Mesenchymal stem cell (in vitro differentiated cells and primary cell): ENCODE data around the gene ATOSA.

Source experiments
- DNase-seq: peaks from one replicate; pipeline ENCODE4 v3.0.0-alpha.2; 2013
- H2AFZ ChIP-seq: one replicate; pipeline ENCODE4 v1.6.1; 2013; ENCODE audit warnings: low read depth, mild to moderate bottlenecking, control low read depth, inconsistent platforms, low read length, moderate library complexity
- H2AK5ac ChIP-seq: 2 replicates; pipeline ENCODE4 v1.6.1; 2013; ENCODE audit warnings: low read length, moderate library complexity, mild to moderate bottlenecking, inconsistent platforms; ENCODE audit not compliant: severe bottlenecking
- H2BK120ac ChIP-seq: one replicate; pipeline ENCODE4 v1.6.1; 2013; ENCODE audit warnings: low read depth, mild to moderate bottlenecking, inconsistent platforms, low read length, moderate library complexity
- H2BK12ac ChIP-seq, 2 experiments: one replicate each; pipeline ENCODE4 v1.6.1; 2013; ENCODE audit warnings: inconsistent platforms in 2 of 2, low read length in 2 of 2, mild to moderate bottlenecking in 2 of 2, moderate library complexity in 2 of 2, control low read depth in 1 of 2
- H2BK15ac ChIP-seq: one replicate; pipeline ENCODE4 v1.6.1; 2013; ENCODE audit warnings: mild to moderate bottlenecking, low read depth, inconsistent platforms; ENCODE audit not compliant: poor library complexity, severe bottlenecking
- H2BK5ac ChIP-seq: 2 replicates; pipeline ENCODE4 v1.6.1; 2013; ENCODE audit warnings: low read depth, mild to moderate bottlenecking, low read length, control low read depth, inconsistent platforms; ENCODE audit not compliant: poor library complexity, severe bottlenecking
- H3K14ac ChIP-seq, 2 experiments: one replicate each; pipeline ENCODE4 v1.6.1; 2013; ENCODE audit warnings: inconsistent platforms in 2 of 2, low read length in 2 of 2, control low read depth in 1 of 2, mild to moderate bottlenecking in 1 of 2, moderate library complexity in 1 of 2
- H3K18ac ChIP-seq, 2 experiments: one replicate each; pipeline ENCODE4 v1.6.1; 2013; ENCODE audit warnings: inconsistent platforms in 2 of 2, low read length in 2 of 2, control low read depth in 1 of 2, low read depth in 1 of 2, mild to moderate bottlenecking in 1 of 2
- H3K23ac ChIP-seq, 2 experiments: one replicate each; pipeline ENCODE4 v1.6.1; 2013; ENCODE audit warnings: inconsistent platforms in 2 of 2, low read length in 2 of 2, mild to moderate bottlenecking in 2 of 2, moderate library complexity in 2 of 2, control low read depth in 1 of 2
- H3K27ac ChIP-seq: 2 replicates; pipeline ENCODE4 v1.5.1; 2013; ENCODE audit warnings: mild to moderate bottlenecking, moderate library complexity, low read length, control low read depth, inconsistent platforms; ENCODE audit not compliant: poor library complexity, severe bottlenecking
- H3K27me3 ChIP-seq, 2 experiments: 2 replicates each; pipeline versions ENCODE4 v1.6.1 to v1.7.0; 2013; ENCODE audit warnings: low read length in 2 of 2, mild to moderate bottlenecking in 2 of 2, moderate library complexity in 2 of 2, control low read depth in 1 of 2, inconsistent platforms in 1 of 2; ENCODE audit not compliant: control insufficient read depth in 1 of 2, insufficient read depth in 1 of 2
- H3K36me3 ChIP-seq, 2 experiments: 2 replicates each; pipeline versions ENCODE4 v1.6.1 to v1.7.0; 2013; ENCODE audit warnings: low read length in 2 of 2, control low read depth in 1 of 2, inconsistent platforms in 1 of 2, low read depth in 1 of 2, mild to moderate bottlenecking in 1 of 2; ENCODE audit not compliant: insufficient read depth in 2 of 2, control insufficient read depth in 1 of 2
- H3K4ac ChIP-seq, 2 experiments: one replicate each; pipeline ENCODE4 v1.6.1; 2013; ENCODE audit warnings: inconsistent platforms in 2 of 2, low read length in 2 of 2, mild to moderate bottlenecking in 2 of 2, moderate library complexity in 2 of 2, control low read depth in 1 of 2, low read depth in 1 of 2
- H3K4me1 ChIP-seq: 2 replicates; pipeline ENCODE4 v1.6.1; 2013; ENCODE audit warnings: low read depth, low read length, control low read depth; ENCODE audit not compliant: control insufficient read depth, insufficient read depth
- H3K4me2 ChIP-seq: 2 replicates; pipeline ENCODE4 v1.6.1; 2013; ENCODE audit warnings: low read length, mild to moderate bottlenecking, inconsistent platforms; ENCODE audit not compliant: poor library complexity, severe bottlenecking
- H3K4me3 ChIP-seq, 2 experiments: 2 replicates each; pipeline versions ENCODE4 v1.5.1 to v1.7.0; 2013; ENCODE audit warnings: low read length in 2 of 2, mild to moderate bottlenecking in 2 of 2, control low read depth in 1 of 2, low read depth in 1 of 2; ENCODE audit not compliant: insufficient read depth in 1 of 2
- H3K79me1 ChIP-seq: replicated peaks from 2 replicates; pipeline ENCODE4 v1.6.1; 2013; ENCODE audit warnings: mild to moderate bottlenecking, control low read depth, low read length, inconsistent platforms; ENCODE audit not compliant: poor library complexity, severe bottlenecking
- H3K9ac ChIP-seq: 2 replicates; pipeline ENCODE4 v1.7.0; 2013; ENCODE audit warnings: mild to moderate bottlenecking, low read length, moderate library complexity
- H3K9me3 ChIP-seq: 2 replicates; pipeline ENCODE4 v1.7.0; 2013; ENCODE audit warnings: mild to moderate bottlenecking, low read length; ENCODE audit not compliant: control insufficient read depth
- H4K8ac ChIP-seq: one replicate; pipeline ENCODE4 v1.6.1; 2013; ENCODE audit warnings: inconsistent platforms, mild to moderate bottlenecking, low read length, moderate library complexity
- H4K91ac ChIP-seq: one replicate; pipeline ENCODE4 v1.6.1; 2013; ENCODE audit warnings: mild to moderate bottlenecking, low read length, inconsistent platforms
- WGBS: methylation state at CpG from one replicate; pipeline ENCODE4 v1.1.7; 2013; ENCODE audit warnings: mixed read lengths; 5-methylcytosine and 5-hydroxymethylcytosine counted together

ATOSA gene

GRCh38 chr15:52672661-52673060, 6.5 kb downstream of the ATOSA start:
- Histone ChIP-seq H2AFZ (no peak overlapping the region), H3K4me1 (no peaks in the 10 kb centered on the region), H2BK15ac (no peak overlapping the region), H3K27me3 (no peaks in the 10 kb centered on the region), H3K4me2 (no peak overlapping the region), H2BK5ac (no peak overlapping the region), H3K9me3 (no peaks in the 10 kb centered on the region), H3K18ac (no peak overlapping the region), H3K36me3 (peaks cover 3 to 95% of the 10 kb centered on the region in 2 experiments), H2BK120ac (no peak overlapping the region), H4K91ac (no peak overlapping the region), H3K23ac (no peak overlapping the region), H3K27ac (no peak overlapping the region), H4K8ac (no peak overlapping the region), H2AK5ac (no peak overlapping the region), H3K9ac (no peak overlapping the region), H3K4me3 (no peak overlapping the region), H3K4ac (no peak overlapping the region), H3K14ac (no peak overlapping the region), H2BK12ac (no peak overlapping the region), H3K79me1 (peaks cover 12% of the 10 kb centered on the region)
- no peak for DNase-seq
- 95% methylated on average over 1 of the region's 1 CpG for WGBS

GRCh38 chr15:52670087-52670486, 9.1 kb downstream of the ATOSA start:
- Histone ChIP-seq H3K4me3 (no peak overlapping the region), H3K9ac (no peak overlapping the region), H3K27me3 (no peaks in the 10 kb centered on the region), H3K4me2 (no peak overlapping the region), H4K91ac (no peak overlapping the region), H2BK5ac (no peak overlapping the region), H3K79me1 (peaks cover 15% of the 10 kb centered on the region), H3K4me1 (no peaks in the 10 kb centered on the region), H2BK12ac (no peak overlapping the region), H2AK5ac (no peak overlapping the region), H3K23ac (no peak overlapping the region), H3K9me3 (no peaks in the 10 kb centered on the region), H2AFZ (no peak overlapping the region), H3K36me3 (peaks cover 0 to 98% of the 10 kb centered on the region in 2 experiments), H4K8ac (no peak overlapping the region), H2BK120ac (no peak overlapping the region), H3K18ac (no peak overlapping the region), H3K27ac (no peak overlapping the region), H3K14ac (no peak overlapping the region), H2BK15ac (no peak overlapping the region), H3K4ac (no peak overlapping the region)
- WGBS = 98% methylated on average over 3 of the region's 5 CpGs
- DNase-seq = no peak

GRCh38 chr15:52668133-52668532, 11.1 kb downstream of the ATOSA start:
- no peak overlapping the region for H3K4me3 ChIP-seq
- no peak overlapping the region for H2AK5ac ChIP-seq
- H3K18ac ChIP-seq = no peak overlapping the region
- no peak overlapping the region for H3K14ac ChIP-seq
- H3K36me3 ChIP-seq = peaks cover 6 to 98% of the 10 kb centered on the region in 2 experiments
- no peak overlapping the region for H2AFZ ChIP-seq
- H3K9me3 ChIP-seq = no peaks in the 10 kb centered on the region
- no peak overlapping the region for H3K9ac ChIP-seq
- H2BK12ac ChIP-seq = no peak overlapping the region
- H3K23ac ChIP-seq = no peak overlapping the region
- no peak overlapping the region for H2BK5ac ChIP-seq
- H3K4me1 ChIP-seq = no peaks in the 10 kb centered on the region
- no peak overlapping the region for H3K4me2 ChIP-seq
- no peak for DNase-seq
- H3K79me1 ChIP-seq = peaks cover 19% of the 10 kb centered on the region
- WGBS = 93% methylated on average over 3 of the region's 4 CpGs
- H4K91ac ChIP-seq = no peak overlapping the region
- no peak overlapping the region for H3K27ac ChIP-seq
- H3K27me3 ChIP-seq = no peaks in the 10 kb centered on the region
- no peak overlapping the region for H2BK15ac ChIP-seq
- H3K4ac ChIP-seq = no peak overlapping the region
- H4K8ac ChIP-seq = no peak overlapping the region
- no peak overlapping the region for H2BK120ac ChIP-seq

- no peak overlapping the region for H4K8ac ChIP-seq
- 100% methylated on average over 2 of the region's 3 CpGs for WGBS
These were observed 11.6 kb downstream of the ATOSA start for GRCh38 chr15:52667597-52667996.

More at GRCh38 chr15:52667597-52667996, 11.6 kb downstream of the ATOSA start:
- H3K4ac ChIP-seq = no peak overlapping the region
- no peak overlapping the region for H2BK15ac ChIP-seq
- H3K9ac ChIP-seq = no peak overlapping the region
- H2BK120ac ChIP-seq = no peak overlapping the region
- no peak for DNase-seq
- H2AK5ac ChIP-seq = peak overlapping the region; percentile 1
- H3K4me2 ChIP-seq = no peak overlapping the region
- H4K91ac ChIP-seq = no peak overlapping the region
- no peaks in the 10 kb centered on the region for H3K4me1 ChIP-seq
- no peaks in the 10 kb centered on the region for H3K9me3 ChIP-seq
- H2BK12ac ChIP-seq = no peak overlapping the region
- peaks cover 17% of the 10 kb centered on the region for H3K79me1 ChIP-seq
- H3K18ac ChIP-seq = no peak overlapping the region
- H3K4me3 ChIP-seq = no peak overlapping the region
- H3K36me3 ChIP-seq = peaks cover 6 to 98% of the 10 kb centered on the region in 2 experiments
- no peak overlapping the region for H3K14ac ChIP-seq
- H3K27me3 ChIP-seq = no peaks in the 10 kb centered on the region
- no peak overlapping the region for H3K23ac ChIP-seq
- no peak overlapping the region for H2AFZ ChIP-seq
- H2BK5ac ChIP-seq = no peak overlapping the region
- H3K27ac ChIP-seq = no peak overlapping the region
